ENCODE measurements around the gene NEDD8.

The NEDD8 gene

GRCh38 chr14:24232121-24232644 is at the start of gene NEDD8:
NEDD8 (minus strand) TSS chr14:24232367; CDS start chr14:24232267, 100 bp downstream.
- peak; percentile 97 for DNase-seq (ENCODE audit: low read depth)
- peak within 1 kb of the TSS; percentile 84 for H3K4me3 ChIP-seq (ENCODE audit: low read depth, low read length)
- no peak for TF ChIP-seq MAX (IDR thresholded peaks at IDR 0.05; ENCODE audit: low read depth, low read length)
- TF ChIP-seq POLR2A (IDR thresholded peaks at IDR 0.05; ENCODE audit: extremely low read depth, insufficient read length): peak; percentile 71

GRCh38 chr14:24281636-24282035 is 49.5 kb upstream of the NEDD8 start:
- no peak overlapping the region for H3K4me3 ChIP-seq (ENCODE audit: low read depth, low read length)
- no peak for TF ChIP-seq MAX (IDR thresholded peaks at IDR 0.05; ENCODE audit: low read depth, low read length)
- TF ChIP-seq MYC (IDR thresholded peaks at IDR 0.05; ENCODE audit: low read depth, low read length): no peak
- no peak for TF ChIP-seq POLR2A (IDR thresholded peaks at IDR 0.05; ENCODE audit: extremely low read depth, insufficient read length)
- no peak for TF ChIP-seq CTCF (IDR thresholded peaks at IDR 0.05; ENCODE audit: low read depth, low read length)
- DNase-seq (ENCODE audit: low read depth): no peak

- no peak overlapping the region for H3K4me3 ChIP-seq (ENCODE audit: low read depth, low read length)
- TF ChIP-seq MYC (IDR thresholded peaks at IDR 0.05; ENCODE audit: low read depth, low read length) (no peak), POLR2A (IDR thresholded peaks at IDR 0.05; ENCODE audit: extremely low read depth, insufficient read length) (no peak), CTCF (IDR thresholded peaks at IDR 0.05; ENCODE audit: low read depth, low read length) (no peak), MAX (IDR thresholded peaks at IDR 0.05; ENCODE audit: low read depth, low read length) (no peak)
- DNase-seq (ENCODE audit: low read depth): no peak
These were observed 48.8 kb upstream of the NEDD8 start for GRCh38 chr14:24280797-24281460.

- no peak overlapping the region for H3K4me3 ChIP-seq (ENCODE audit: low read depth, low read length)
- no peak for TF ChIP-seq MYC (IDR thresholded peaks at IDR 0.05; ENCODE audit: low read depth, low read length)
- no peak for TF ChIP-seq MAX (IDR thresholded peaks at IDR 0.05; ENCODE audit: low read depth, low read length)
- peak; percentile 45 for TF ChIP-seq CTCF (IDR thresholded peaks at IDR 0.05; ENCODE audit: low read depth, low read length)
- peak; percentile 58 for DNase-seq (ENCODE audit: low read depth)
These were observed 47.4 kb upstream of the NEDD8 start for GRCh38 chr14:24279301-24280186.

GRCh38 chr14:24278424-24278823 is 46.3 kb upstream of the NEDD8 start:
- no peak for DNase-seq (ENCODE audit: low read depth)
- no peak overlapping the region for H3K4me3 ChIP-seq (ENCODE audit: low read depth, low read length)
- TF ChIP-seq CTCF (IDR thresholded peaks at IDR 0.05; ENCODE audit: low read depth, low read length) (no peak), POLR2A (IDR thresholded peaks at IDR 0.05; ENCODE audit: extremely low read depth, insufficient read length) (no peak), MYC (IDR thresholded peaks at IDR 0.05; ENCODE audit: low read depth, low read length) (no peak), MAX (IDR thresholded peaks at IDR 0.05; ENCODE audit: low read depth, low read length) (no peak)

All from NB4 (cell line).